Measurements from ENCODE around the gene CNGA3. TPM values are rescaled to one million over a fixed set of nuclear protein-coding genes. Genes with fewer than 3 reads are reported as not detected.

The CNGA3 gene
- total and polyA plus RNA-seq, 2 of the 4 experiments (the other 2 are of a cell fraction) = under 0.01 TPM; not detected in 1

DNA sequence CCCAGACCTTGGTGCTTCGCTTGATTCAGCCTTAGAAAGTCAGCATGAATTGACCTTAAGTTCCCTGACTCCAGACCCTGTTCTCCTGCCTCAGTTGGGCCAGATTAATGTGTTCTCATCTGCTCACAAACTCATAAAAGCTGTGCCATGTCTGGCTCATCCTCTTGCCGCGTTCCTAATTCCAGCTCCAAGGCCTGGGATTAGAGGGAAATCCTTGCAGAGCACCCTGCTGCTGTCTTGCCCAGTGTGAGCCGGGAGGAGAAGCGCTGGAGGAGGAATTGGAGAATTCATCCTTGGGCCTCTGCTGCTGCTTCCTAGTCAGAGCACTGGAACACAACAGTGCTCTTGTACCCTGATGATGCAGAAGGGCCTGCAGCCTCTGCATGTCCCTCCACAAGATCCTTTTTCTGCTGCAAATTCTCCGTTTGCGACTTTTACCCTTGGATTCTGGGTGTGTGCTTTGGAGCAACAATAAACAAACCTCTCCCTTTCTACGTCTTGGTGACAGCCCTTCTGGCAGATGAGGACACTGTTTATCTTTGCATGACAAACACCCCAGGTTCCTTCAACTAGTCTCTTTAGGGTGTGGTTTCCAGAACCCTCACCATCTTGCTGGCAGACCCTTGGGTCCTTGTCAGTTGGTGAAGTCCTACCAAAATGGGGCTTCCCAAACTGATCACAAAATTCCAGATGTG, 46.9 kb upstream of the CNGA3 start:
- Histone ChIP-seq H3K9ac (ENCODE audit: low read depth, low read length) (no peak overlapping the region), H3K56ac (ENCODE audit: extremely low read depth, insufficient read depth, low read length) (no peak overlapping the region), H2AFZ (replicated peaks; ENCODE audit: low read length, poor library complexity) (no peak overlapping the region), H3K4me2 (ENCODE audit: low read depth, low read length) (no peak overlapping the region), H2AK9ac (replicated peaks; ENCODE audit: low read depth, low read length, poor library complexity) (no peak overlapping the region), H3K9me1 (ENCODE audit: insufficient read depth, low read length) (no peaks in the 10 kb centered on the region), H3K18ac (ENCODE audit: low read depth, low read length) (no peak overlapping the region), H2BK120ac (ENCODE audit: low read depth, low read length) (no peak overlapping the region), H3K4ac (ENCODE audit: low read depth, low read length) (no peak overlapping the region), H3K14ac (replicated peaks; ENCODE audit: low read depth, low read length) (no peak overlapping the region), H3K27me3 (ENCODE audit: control insufficient read depth, insufficient read depth, low read length) (peaks cover 21% of the 10 kb centered on the region), H3K36me3 (ENCODE audit: control insufficient read depth, insufficient read depth, low read length) (no peaks in the 10 kb centered on the region), H2BK20ac (ENCODE audit: low read depth, low read length) (no peak overlapping the region), H2BK5ac (ENCODE audit: low read depth, low read length, poor library complexity, severe bottlenecking) (no peak overlapping the region), H4K91ac (ENCODE audit: insufficient read depth, low read depth, low read length) (no peak overlapping the region), H3K9me3 (ENCODE audit: control insufficient read depth, insufficient read depth, low read length) (no peaks in the 10 kb centered on the region), H4K5ac (ENCODE audit: low read depth, low read length) (no peak overlapping the region), H2AK5ac (ENCODE audit: low read depth, low read length) (no peak overlapping the region), H3K79me1 (ENCODE audit: low read depth in 1 of 2, low read length in 2 of 2) (no peaks in the 10 kb centered on the region), H2BK15ac (ENCODE audit: low read depth, low read length) (no peak overlapping the region), H3K27ac (ENCODE audit: insufficient read depth, low read length) (no peak overlapping the region), H4K20me1 (ENCODE audit: insufficient read depth, low read length) (no peaks in the 10 kb centered on the region), H3K23ac (ENCODE audit: low read depth, low read length) (no peak overlapping the region), H3K4me1 (ENCODE audit: control insufficient read depth, insufficient read depth, low read length) (no peaks in the 10 kb centered on the region), H3K4me3 (ENCODE audit: insufficient read depth, low read depth, low read length) (no peak overlapping the region), H4K8ac (ENCODE audit: low read depth in 2 of 2, low read length in 2 of 2) (no peak overlapping the region)
- in situ Hi-C loops (cut with MboI; ENCODE audit: low sequenced_read_pairs) = loop anchor here (10.0 kb wide), 1 partner anchor 85 kb away; no protein-coding TSS in a partner anchor
- no CpG with 5 or more reads among the region's 8 CpGs for WGBS, 2 experiments (ENCODE audit: extremely low coverage in 2 of 2, insufficient read length in 1 of 2)
- DNase-seq (no peak), ATAC-seq (ENCODE audit: low read depth) (no peak)
- CTCF ChIA-PET = no interaction called here
- TF ChIP-seq RAD21 (IDR thresholded peaks at IDR 0.05; ENCODE audit: low read length) = no peak
- no peak for TF ChIP-seq CHD1 (IDR thresholded peaks at IDR 0.05; ENCODE audit: low read depth, low read length)
- no peak for TF ChIP-seq NFE2L2 (IDR thresholded peaks at IDR 0.05; ENCODE audit: low read depth, low read length)
- no peak for TF ChIP-seq RCOR1 (IDR thresholded peaks at IDR 0.05; ENCODE audit: insufficient replicate concordance, low read length)
- no peak for TF ChIP-seq RFX5 (IDR thresholded peaks at IDR 0.05; ENCODE audit: low read depth, low read length)
- TF ChIP-seq, protein P1, sequence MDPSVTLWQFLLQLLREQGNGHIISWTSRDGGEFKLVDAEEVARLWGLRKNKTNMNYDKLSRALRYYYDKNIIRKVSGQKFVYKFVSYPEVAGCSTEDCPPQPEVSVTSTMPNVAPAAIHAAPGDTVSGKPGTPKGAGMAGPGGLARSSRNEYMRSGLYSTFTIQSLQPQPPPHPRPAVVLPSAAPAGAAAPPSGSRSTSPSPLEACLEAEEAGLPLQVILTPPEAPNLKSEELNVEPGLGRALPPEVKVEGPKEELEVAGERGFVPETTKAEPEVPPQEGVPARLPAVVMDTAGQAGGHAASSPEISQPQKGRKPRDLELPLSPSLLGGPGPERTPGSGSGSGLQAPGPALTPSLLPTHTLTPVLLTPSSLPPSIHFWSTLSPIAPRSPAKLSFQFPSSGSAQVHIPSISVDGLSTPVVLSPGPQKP (IDR thresholded peaks at IDR 0.05; ENCODE audit: borderline replicate concordance, low read depth, low read length) = no peak
- TF ChIP-seq FOS (IDR thresholded peaks at IDR 0.05; ENCODE audit: low read depth, low read length) = no peak
- no peak for TF ChIP-seq MXI1 (IDR thresholded peaks at IDR 0.05; ENCODE audit: borderline replicate concordance, low read depth, low read length)
- dilution Hi-C loops (cut with HindIII; ENCODE audit: low sequenced_read_pairs, unreplicated experiment) = no loop called here
- intact Hi-C loops (cut with micrococcal nuclease) = no loop called here
- POLR2A ChIA-PET (ENCODE audit: unreplicated experiment) = no interaction called here
- BruUV-seq (replicated peaks) = no TSS peak

All from IMR-90 (cell line).